HG02970 (cell line): ENCODE measurements around the gene CYP4X1.
"Not testable (repeated sequence)": the region's sequence is repeated elsewhere in the genome, so short reads cannot be mapped to it uniquely, and the experiment has no call there.

Source experiments
- ATAC-seq: cut with Tn5 transposase; IDR thresholded peaks from one replicate; pipeline ENCODE4 v1.9.1; 2021; ENCODE audit warnings: mild to moderate bottlenecking, moderate library complexity, moderate number of reproducible peaks; ENCODE audit not compliant: unreplicated experiment, low FRiP score

Gene CYP4X1

DNA sequence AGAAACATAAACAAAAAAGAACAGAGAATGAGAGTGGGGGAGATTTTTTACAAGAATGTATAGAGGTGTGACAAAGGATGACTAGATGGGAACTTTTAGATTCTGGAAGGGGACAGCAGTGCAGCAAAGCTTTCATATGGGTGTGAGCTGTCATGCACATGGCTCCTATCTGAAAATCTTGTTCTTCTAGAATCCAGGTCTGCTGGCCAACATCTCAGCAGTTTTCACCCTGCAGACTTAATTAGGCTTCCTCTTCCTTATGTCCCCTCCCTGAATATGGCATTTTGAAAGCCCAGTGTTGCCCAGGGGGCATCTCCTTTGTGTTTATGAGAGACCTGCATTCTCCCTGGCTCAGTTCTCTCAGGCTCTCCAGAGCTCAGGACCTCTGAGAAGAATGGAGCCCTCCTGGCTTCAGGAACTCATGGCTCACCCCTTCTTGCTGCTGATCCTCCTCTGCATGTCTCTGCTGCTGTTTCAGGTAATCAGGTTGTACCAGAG, 43.7 kb downstream of the CYP4X1 start, which contains the start of gene CYP4Z1:
Gene CYP4Z1, plus strand, starts transcription at position 135 of the 498 bp plus-strand sequence. Its CDS starts 260 bp downstream, at position 395.
- no peak for ATAC-seq

DNA sequence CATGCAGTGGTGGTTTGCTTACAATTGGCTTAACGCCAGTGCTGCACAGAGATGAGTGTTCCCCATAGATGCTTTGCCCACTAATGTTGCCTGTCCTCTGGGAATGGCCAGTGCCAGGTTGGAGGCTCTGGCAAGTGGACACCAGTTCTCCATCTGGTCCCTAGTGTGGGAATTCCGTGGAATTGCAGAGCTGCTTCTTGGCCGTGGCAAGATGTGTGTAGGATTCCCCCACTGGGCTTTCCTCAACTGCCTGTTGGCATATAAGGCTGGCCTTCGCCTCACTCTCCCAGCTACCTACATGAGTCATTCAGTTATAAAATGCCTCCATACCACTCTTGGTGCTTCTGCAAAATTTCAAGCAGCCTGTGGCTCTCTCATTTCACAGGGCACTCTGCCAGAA, 45.6 kb downstream of the CYP4X1 start:
- not testable (repeated sequence) for ATAC-seq

DNA sequence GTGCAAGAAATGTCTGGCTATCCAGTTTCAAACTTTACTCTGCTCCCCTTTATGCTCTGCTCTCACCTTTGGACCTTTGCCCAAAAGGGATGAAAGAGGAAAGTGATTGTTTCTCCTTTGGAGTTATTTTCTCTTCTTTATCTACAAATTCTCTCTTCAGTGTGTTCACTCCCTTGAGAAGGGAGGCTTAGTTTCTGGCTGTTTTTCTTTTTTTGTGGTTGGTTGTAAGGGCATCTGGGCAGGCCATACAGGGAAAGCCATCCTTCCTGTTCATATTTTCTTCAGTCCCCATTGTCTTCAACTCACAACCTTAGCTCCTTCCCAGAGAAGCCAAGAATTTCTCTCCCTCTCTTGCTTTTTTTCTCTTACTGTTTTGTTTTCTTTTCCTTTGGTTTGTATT, 46.0 kb downstream of the CYP4X1 start:
- not testable (repeated sequence) for ATAC-seq

DNA sequence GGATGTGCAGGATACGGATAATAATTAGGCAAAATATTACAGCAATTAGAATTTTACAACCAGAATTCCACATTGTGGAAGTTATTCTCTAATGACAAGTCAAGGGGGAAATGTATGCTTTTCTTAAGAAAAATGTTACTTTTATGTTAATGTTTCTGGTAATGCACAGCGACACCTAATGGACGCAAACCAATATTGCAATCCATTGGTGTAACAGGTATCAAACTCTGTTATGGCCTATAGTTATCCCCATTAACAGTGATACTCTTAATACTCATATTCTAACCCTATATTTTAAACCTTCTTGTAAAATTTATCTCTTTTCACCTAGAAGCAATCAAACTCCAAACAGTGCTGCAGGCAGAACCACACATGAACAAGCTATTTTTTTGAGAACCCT, 65.9 kb downstream of the CYP4X1 start:
- ATAC-seq: not testable (repeated sequence)

DNA sequence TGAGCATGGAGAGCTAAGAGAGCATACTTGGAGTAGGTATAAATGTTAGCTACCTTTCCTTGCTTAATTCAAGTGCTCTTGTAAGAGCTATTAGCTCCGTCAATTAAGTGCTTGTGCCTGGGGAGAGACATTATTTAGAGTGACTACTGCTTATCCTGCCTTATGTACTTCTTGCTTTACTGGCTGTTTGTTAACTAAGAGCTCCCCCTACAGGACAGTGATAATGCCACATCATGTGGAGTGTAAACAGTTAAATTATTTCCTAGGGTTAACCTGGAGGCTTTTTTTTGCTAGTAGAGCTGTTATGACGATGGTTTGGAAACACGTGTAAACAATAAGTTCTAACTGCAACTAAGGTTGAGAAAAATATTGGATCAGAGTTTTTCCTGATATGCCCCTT, 68.0 kb downstream of the CYP4X1 start:
- ATAC-seq: not testable (repeated sequence)
